Activated CD4-positive, alpha-beta T cell treated with anti-CD3 and anti-CD28 coated beads, Interleukin-2, Interleukin-6, amounts not matched to agents 100 ng/mL and 50 ng/mL, durations not matched to agents 16 hours and 8 hours (primary cell): ENCODE data around the gene SNF8.
"Not testable (repeated sequence)": the region's sequence is repeated elsewhere in the genome, so short reads cannot be mapped to it uniquely, and the experiment has no call there.

ENCODE experiments used
- DNase-seq: peaks from one replicate; pipeline ENCODE4 v3.0.0-alpha.2; 2020

The SNF8 gene

DNA sequence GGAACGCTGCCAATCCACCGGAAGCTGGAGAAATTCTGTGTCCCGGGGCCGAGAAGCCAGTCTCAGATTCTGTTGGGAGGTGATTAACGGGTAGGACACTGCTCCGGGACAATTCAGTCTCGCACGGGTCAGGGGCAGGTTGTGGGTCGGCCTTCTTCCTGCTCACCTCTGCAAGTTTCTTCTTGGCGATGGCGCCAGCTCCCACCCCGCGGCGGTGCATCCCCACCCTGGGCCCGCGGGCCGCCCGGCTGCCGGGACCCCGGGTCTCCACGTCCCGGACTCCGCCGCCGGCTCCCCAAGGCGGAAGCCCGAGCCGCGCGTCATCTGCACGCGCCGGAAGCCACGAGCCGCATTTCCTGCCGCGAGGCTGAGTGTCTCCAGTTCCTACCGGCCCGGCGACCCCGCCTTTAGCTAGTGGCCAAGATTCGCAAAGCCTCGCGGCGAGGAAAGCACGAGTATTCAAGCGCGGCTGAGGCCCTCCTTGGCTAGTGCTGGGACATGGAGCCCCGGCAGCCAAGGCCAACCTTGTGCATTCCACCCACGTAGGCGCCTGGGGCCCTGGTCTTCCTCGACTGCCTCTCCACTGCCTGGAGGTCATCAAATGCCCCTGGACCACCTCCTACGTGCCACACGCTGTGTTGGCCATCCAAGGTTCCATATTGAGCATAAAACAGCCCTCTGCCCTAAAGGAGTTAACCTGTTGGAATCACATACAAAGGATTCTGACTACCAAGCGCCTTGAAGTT is at the start of gene SNF8:
Gene SNF8 (minus strand): TSS at position 328 of the 746 bp plus-strand sequence. CDS start 108 bp downstream, at position 220.
- DNase-seq = peak; percentile 95

- no peak for DNase-seq
Measured at GRCh38 chr17:48993951-48994350, 49.3 kb upstream of the SNF8 start.

- no peak for DNase-seq
Measured at GRCh38 chr17:48993305-48993704, 48.7 kb upstream of the SNF8 start.

GRCh38 chr17:48992444-48992843 is 47.8 kb upstream of the SNF8 start:
- no peak for DNase-seq

DNA sequence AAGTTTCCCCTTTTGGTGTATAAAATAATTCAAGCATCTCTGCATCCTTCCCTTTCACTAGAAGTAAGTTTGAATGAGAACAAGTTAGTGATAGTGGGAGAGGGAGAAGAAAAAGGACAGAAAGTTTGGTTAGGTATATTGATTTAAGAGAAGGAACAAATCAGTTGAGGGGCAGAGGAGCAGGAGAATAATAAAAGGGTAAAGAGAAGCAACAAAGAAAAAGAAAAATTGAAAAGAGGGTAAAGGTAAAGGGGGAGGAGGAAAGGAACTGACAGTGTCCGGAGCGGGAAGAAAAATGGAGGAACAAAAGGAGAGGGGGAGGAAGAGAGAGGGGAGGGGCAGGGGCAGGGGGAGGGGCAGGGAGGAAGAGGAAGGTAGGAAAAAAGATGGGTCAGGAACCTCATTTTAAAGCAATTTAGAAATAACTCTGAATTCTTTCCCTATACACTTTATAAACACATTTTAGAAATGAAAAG is 46.3 kb upstream of the SNF8 start:
- DNase-seq = no peak

DNA sequence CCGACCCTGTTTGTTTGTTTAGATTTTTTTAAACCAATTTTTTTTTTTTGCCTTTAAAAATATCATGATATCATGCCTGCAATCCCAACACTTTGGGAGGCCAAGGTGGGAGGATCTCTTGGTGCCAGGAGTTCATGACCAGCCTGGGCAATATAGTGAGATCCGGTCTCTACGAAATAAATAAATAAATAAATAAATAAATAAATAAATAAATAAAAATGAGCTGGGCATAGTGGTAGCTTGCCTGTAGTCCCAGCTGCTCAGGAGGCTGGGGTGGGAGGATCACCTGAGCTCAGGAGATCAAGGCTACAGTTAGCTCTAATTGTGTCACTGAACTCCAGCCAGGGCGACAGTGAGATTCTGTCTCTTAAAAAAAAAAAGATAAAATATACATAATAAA is 44.5 kb upstream of the SNF8 start:
- no peak for DNase-seq

- DNase-seq = no peak
Measured at GRCh38 chr17:48985436-48986245, 41.0 kb upstream of the SNF8 start.

DNA sequence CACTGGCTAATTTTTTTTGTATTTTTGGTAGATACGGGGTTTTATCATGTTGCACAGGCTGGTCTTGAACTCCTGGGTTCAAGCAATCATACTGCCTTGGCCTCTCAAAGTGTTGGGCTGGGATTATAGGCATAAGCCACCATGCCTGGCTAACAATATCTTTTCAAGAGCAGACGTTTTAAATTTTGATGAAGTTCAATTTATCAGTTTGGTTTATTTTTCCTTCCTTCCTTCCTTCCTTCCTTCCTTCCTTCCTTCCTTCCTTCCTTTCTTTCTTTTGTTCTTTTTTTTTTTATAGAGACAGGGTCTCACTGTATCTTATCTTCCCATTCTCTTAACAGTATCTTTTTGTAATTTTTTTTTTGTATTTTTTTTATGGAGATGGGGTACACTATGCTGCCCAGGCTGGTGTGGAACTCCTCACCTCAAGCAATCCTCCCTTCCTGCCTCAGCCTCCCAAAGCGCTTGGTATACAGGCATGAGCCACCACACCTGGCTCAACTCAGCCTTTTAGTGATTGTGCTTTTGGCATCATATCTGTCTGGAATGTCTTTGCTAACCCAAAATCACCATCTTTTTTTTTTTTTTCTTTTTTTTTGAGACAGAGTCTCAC is 37.4 kb upstream of the SNF8 start:
- DNase-seq = no peak

GRCh38 chr17:48973806-48974205 is 29.2 kb upstream of the SNF8 start:
- DNase-seq = no peak

DNA sequence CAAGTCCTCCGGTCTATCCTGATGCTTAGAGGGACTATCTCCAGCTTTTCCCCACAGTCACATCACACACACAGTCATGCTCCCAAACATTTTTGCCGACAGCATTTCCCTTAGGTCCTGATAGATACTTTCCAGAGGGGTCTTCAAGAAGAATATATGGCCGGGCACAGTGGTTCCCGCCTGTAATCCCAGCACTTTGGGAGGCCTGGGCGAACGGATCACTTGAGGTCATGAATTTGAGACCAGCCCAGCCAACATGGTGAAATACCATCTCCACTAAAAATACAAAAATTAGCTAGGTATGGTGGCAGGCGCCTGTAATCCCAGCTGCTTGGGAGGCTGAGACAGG is 28.1 kb upstream of the SNF8 start:
- DNase-seq = no peak

- no peak for DNase-seq
Measured at GRCh38 chr17:48970865-48971687, 26.4 kb upstream of the SNF8 start.

DNA sequence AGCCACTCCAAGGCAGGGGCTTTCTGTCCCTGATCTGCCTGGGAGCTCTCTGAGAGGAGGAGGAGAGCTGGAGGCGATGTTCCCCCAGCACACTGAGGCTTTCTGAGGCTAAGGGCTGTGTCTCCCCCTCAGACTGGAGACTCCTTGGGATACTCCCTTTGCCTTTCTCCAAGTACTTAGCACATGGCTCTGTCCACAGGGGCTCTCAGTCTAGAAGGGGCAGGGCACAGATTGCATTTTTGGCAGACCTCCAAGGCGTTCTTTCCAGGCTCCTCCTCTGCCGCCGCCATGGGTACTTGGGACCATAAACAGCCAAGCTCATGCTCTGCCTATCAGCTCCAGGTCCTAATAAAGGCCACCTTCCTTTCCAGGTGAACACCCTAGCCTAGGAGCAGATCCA is 25.6 kb upstream of the SNF8 start:
- DNase-seq = no peak

GRCh38 chr17:48961516-48962233 is 17.0 kb upstream of the SNF8 start:
- no peak for DNase-seq

DNA sequence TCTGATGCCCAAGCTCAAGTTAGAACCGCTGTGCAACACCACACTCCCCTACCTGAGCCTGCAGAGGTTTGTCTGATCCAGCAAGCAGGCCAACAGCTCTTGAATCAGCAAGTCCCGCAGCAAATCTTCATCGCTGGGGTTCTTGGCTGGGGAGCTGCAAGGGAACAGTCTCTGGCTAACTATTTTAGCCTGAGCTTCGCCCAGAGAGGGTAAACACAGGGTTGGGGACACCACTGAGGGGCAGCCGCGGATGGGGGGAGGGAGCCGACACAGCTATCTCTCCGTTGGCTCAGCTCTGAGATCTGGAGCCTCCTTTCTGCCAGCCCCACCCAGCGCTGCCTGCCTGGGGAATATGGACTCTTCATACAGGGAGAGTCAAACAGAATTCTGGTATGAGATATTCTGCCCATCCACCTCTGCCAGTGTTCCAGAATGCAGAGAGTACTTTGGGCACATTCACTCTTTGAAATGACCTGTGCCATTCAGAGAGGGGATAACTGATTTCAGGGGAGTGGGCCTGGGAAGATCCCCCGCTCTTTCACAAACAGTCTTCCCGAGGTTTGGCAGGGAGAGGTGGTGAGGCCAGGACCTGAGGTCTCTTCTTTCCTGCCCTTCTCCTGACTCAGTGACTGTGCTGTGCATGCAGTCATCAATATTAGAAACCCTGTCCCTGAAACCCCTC is 16.3 kb upstream of the SNF8 start:
- DNase-seq = no peak

DNA sequence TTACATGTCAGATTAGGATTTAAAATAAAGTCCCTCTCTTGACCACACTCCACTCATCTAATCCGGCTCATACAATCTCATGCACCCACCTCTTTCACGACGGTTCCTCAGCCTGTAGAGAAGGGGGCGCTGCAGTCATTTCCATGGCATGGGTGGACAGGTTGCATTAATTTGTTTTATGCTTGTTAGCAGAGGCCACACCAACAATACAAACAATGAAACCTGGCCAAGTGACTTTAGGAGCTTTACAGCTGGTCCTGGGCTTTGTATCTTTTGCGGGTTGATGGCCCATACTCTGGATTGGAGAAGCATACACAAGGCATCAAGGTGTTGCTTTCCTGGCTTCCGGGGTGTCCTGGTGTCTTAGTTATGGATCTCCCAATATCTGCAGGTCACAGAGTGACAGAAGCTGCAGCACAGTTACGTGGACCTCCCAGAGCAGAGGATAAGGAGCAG is 9.7 kb upstream of the SNF8 start:
- DNase-seq = no peak

- DNase-seq = no peak
Measured at GRCh38 chr17:48952904-48953303, 8.3 kb upstream of the SNF8 start.

DNA sequence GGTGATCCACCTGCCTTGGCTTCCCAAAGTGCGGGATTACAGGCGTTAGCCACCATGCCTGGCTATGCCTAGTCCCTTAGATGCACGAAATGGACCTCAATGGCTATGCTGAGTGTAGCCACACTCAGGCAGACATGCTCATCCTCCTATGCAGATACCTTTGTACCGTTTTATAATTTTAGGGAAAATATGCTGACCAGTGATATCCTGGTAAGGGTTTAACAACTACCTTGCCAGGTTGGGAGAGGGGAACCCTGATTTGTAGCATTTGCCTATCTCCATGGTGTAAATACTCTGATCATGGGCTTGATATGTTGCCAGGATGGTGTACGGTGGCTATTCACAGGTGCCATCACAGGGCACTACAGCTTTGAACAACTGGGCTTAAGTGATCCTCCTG is 6.9 kb upstream of the SNF8 start:
- no peak for DNase-seq

DNA sequence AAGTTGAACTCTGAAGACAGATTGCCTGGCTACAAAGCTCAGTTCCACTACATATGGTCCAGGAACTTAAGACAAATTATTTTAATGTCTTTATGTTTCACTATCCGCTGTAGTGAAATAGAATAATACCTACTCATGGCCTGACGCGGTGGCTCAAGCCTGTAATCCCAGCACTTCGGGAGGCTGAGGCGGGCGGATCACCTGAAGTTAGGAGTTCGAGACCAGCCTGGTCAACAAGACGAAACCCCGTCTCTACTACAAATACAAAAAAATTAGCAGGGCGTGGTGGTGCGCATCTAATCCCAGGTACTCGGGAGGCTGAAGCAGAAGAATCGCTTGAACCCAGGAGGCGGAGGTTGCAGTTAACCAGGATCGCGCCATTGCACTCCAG is 614 bp upstream of the SNF8 start:
- not testable (repeated sequence) for DNase-seq

DNA sequence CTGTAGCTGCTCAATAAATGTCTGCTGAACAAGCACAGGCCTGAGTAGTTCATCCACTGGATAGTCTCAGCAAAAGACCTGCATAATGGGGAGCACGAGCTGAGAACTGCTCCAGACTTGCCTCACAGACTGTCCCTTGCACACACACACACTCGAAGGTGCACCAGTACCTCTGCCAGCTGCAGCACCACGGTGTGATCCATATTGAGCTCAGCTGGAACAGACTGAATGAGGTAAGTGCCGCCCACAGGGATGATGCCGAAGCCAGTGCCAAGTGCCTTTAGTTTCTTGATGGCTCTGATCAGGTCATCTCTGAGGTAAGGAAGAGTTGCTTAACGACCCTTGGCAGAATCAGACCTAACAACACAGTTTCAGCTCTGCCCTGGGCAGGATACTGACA is 11.6 kb downstream of the SNF8 start:
- no peak for DNase-seq

DNA sequence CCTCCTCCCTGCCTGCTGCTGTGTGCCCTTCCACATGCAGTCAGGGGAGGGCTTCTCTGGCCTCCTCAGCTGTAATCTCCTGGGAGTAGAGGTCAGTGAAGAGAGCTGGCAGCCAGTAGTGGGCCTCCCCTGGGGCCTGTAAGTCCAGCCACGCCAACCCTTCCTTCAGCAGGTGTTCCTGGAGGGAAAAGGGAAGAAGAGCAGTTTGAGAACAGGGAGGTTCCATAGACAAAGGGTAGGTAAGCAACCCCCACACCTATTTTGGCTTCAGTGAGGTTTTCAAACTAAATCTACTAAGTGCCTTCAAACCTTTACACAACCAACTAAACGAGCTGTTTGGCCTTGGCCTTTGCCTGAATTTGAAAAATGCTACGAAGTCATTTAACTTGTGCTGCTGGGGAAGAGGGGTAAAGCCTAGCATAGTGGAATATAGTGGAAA is 14.2 kb downstream of the SNF8 start:
- DNase-seq = no peak

DNA sequence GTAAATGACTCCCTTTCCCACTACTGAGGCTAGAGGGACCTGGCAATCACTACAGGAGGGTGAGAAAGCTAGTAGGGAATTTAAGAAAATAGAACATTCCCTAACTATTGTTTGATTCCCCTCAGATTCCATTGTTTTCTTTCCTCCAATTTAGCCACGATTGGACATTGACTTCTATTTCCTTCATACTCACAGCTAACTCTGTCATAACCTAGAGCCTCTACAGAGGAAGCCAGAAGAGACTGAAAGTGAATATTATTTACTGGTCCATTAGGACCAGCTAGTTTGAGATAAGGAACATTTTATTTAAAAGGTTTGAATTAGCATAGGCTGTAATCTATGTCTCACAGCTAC is 14.9 kb downstream of the SNF8 start:
- no peak for DNase-seq
